Measurements from ENCODE around the gene TCHP. TPM values are rescaled to one million over a fixed set of nuclear protein-coding genes. Genes with fewer than 3 reads are reported as not detected.
"Not testable (repeated sequence)": the region's sequence is repeated elsewhere in the genome, so short reads cannot be mapped to it uniquely, and the experiment has no call there.

Gene TCHP
- total RNA-seq, 1 donor from 2014 or later = 9.8 TPM

- H3K4me3 Mint-ChIP-seq (ENCODE audit: unreplicated experiment) = no peak overlapping the region
- no peaks in the 10 kb centered on the region for H3K9me3 Mint-ChIP-seq (ENCODE audit: low read depth)
- no peak for TF ChIP-seq CTCF (IDR thresholded peaks at IDR 0.05)
- H3K27ac Mint-ChIP-seq (ENCODE audit: unreplicated experiment) = no peak overlapping the region
- no peaks in the 10 kb centered on the region for H3K27me3 Mint-ChIP-seq (ENCODE audit: low read depth)
- no peaks in the 10 kb centered on the region for H3K4me1 Mint-ChIP-seq (ENCODE audit: low read depth)
- H3K36me3 Mint-ChIP-seq (ENCODE audit: low read depth) = peaks cover 6% of the 10 kb centered on the region
- DNase-seq (ENCODE audit: low spot score) = peak; percentile 81
Observed at GRCh38 chr12:109926016-109926415, 25.9 kb downstream of the TCHP start.

- DNase-seq (ENCODE audit: low spot score) = peak; percentile 73
- no peak overlapping the region for H3K4me3 Mint-ChIP-seq (ENCODE audit: unreplicated experiment)
- no peaks in the 10 kb centered on the region for H3K4me1 Mint-ChIP-seq (ENCODE audit: low read depth)
- no peaks in the 10 kb centered on the region for H3K27me3 Mint-ChIP-seq (ENCODE audit: low read depth)
- H3K9me3 Mint-ChIP-seq (ENCODE audit: low read depth) = no peaks in the 10 kb centered on the region
- H3K27ac Mint-ChIP-seq (ENCODE audit: unreplicated experiment) = no peak overlapping the region
- TF ChIP-seq CTCF (IDR thresholded peaks at IDR 0.05) = no peak
- peaks cover 11% of the 10 kb centered on the region for H3K36me3 Mint-ChIP-seq (ENCODE audit: low read depth)
Observed at GRCh38 chr12:109926488-109927210, 26.6 kb downstream of the TCHP start.

- H3K36me3 Mint-ChIP-seq (ENCODE audit: low read depth) = peaks cover 20% of the 10 kb centered on the region
- peak; percentile 79 for TF ChIP-seq CTCF (IDR thresholded peaks at IDR 0.05)
- H3K9me3 Mint-ChIP-seq (ENCODE audit: low read depth) = no peaks in the 10 kb centered on the region
- no peak overlapping the region for H3K4me3 Mint-ChIP-seq (ENCODE audit: unreplicated experiment)
- H3K4me1 Mint-ChIP-seq (ENCODE audit: low read depth) = no peaks in the 10 kb centered on the region
- no peak overlapping the region for H3K27ac Mint-ChIP-seq (ENCODE audit: unreplicated experiment)
- DNase-seq (ENCODE audit: low spot score) = peak; percentile 44
- H3K27me3 Mint-ChIP-seq (ENCODE audit: low read depth) = no peaks in the 10 kb centered on the region
Observed at GRCh38 chr12:109927622-109928021, 27.5 kb downstream of the TCHP start.

GRCh38 chr12:109928058-109928656 lies 28.1 kb downstream of the TCHP start:
- TF ChIP-seq CTCF (IDR thresholded peaks at IDR 0.05) = no peak
- H3K27ac Mint-ChIP-seq (ENCODE audit: unreplicated experiment) = no peak overlapping the region
- H3K36me3 Mint-ChIP-seq (ENCODE audit: low read depth) = peaks cover 23% of the 10 kb centered on the region
- H3K27me3 Mint-ChIP-seq (ENCODE audit: low read depth) = no peaks in the 10 kb centered on the region
- H3K4me1 Mint-ChIP-seq (ENCODE audit: low read depth) = no peaks in the 10 kb centered on the region
- no peak overlapping the region for H3K4me3 Mint-ChIP-seq (ENCODE audit: unreplicated experiment)
- peak; percentile 59 for DNase-seq (ENCODE audit: low spot score)
- no peaks in the 10 kb centered on the region for H3K9me3 Mint-ChIP-seq (ENCODE audit: low read depth)

- not testable (repeated sequence) for H3K27ac Mint-ChIP-seq (ENCODE audit: unreplicated experiment); H3K9me3 Mint-ChIP-seq (ENCODE audit: low read depth); H3K4me3 Mint-ChIP-seq (ENCODE audit: unreplicated experiment); H3K4me1 Mint-ChIP-seq (ENCODE audit: low read depth); H3K27me3 Mint-ChIP-seq (ENCODE audit: low read depth); DNase-seq (ENCODE audit: low spot score)
- peaks cover 29% of the 10 kb centered on the region for H3K36me3 Mint-ChIP-seq (ENCODE audit: low read depth)
Observed at GRCh38 chr12:109929326-109929725, 29.3 kb downstream of the TCHP start.

Measured in chondrocyte (in vitro differentiated cells).